Kidney epithelial cell (primary cell): Measurements from ENCODE around the gene GLDN. TPM values are rescaled to one million over a fixed set of nuclear protein-coding genes. Genes with fewer than 3 reads are reported as not detected.
"Not testable (repeated sequence)": the region's sequence is repeated elsewhere in the genome, so short reads cannot be mapped to it uniquely, and the experiment has no call there.

Experiments
- DNase-seq: peaks from one replicate; pipeline ENCODE4 v3.0.0-alpha.2; 2010; ENCODE audit warnings: low read depth
- H3K27me3 ChIP-seq: 2 replicates; pipeline ENCODE4 v1.6.0; 2011; ENCODE audit warnings: low read length; ENCODE audit not compliant: control insufficient read depth, insufficient read depth
- H3K36me3 ChIP-seq: 2 replicates; pipeline ENCODE4 v1.5.1; 2011; ENCODE audit warnings: low read length; ENCODE audit not compliant: control insufficient read depth, insufficient read depth
- H3K4me3 ChIP-seq: 2 replicates; pipeline ENCODE4 v1.5.1; 2011; ENCODE audit warnings: low read depth, mild to moderate bottlenecking, control low read depth, low read length
- total RNA-seq: library from RNA; depleted of rRNA; stranded (reverse); fragments of >200 nt; gene quantifications from 2 replicates; pipeline ENCODE4 v1.2.3, GENCODE V29; 2015
- TF ChIP-seq, protein P1 (sequence below): IDR thresholded peaks from 2 replicates; pipeline ENCODE4 v1.5.1; 2011; ENCODE audit warnings: mild to moderate bottlenecking, moderate library complexity, low read length, control low read depth, inconsistent platforms; ENCODE audit not compliant: insufficient read depth, poor library complexity, severe bottlenecking

The GLDN gene
- total RNA-seq, 1 donor from 2014 or later, result not detected

DNA sequence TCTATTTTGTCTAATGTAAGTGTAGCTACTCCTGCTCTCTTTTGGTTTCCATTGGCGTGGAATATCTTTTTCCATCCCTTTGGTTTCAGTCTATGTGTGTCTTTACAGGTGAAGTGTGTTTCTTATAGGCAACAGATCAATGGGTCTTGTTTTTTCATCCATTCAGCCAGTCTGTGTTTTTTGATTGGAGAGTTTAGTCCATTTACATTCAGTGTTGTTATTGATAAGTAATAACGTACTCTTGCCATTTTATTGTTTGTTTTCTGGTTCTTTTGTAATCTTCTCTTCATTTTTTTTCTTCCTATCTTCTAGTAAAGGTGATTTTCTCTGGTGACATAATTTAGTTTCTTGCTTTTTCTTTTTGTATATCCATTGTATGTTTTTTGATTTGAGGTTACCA is 97.1 kb downstream of the GLDN start:
- Histone ChIP-seq H3K4me3 (no peak overlapping the region), H3K36me3 (no peaks in the 10 kb centered on the region), H3K27me3 (no peaks in the 10 kb centered on the region)
- no peak for DNase-seq
- TF ChIP-seq, protein P1, sequence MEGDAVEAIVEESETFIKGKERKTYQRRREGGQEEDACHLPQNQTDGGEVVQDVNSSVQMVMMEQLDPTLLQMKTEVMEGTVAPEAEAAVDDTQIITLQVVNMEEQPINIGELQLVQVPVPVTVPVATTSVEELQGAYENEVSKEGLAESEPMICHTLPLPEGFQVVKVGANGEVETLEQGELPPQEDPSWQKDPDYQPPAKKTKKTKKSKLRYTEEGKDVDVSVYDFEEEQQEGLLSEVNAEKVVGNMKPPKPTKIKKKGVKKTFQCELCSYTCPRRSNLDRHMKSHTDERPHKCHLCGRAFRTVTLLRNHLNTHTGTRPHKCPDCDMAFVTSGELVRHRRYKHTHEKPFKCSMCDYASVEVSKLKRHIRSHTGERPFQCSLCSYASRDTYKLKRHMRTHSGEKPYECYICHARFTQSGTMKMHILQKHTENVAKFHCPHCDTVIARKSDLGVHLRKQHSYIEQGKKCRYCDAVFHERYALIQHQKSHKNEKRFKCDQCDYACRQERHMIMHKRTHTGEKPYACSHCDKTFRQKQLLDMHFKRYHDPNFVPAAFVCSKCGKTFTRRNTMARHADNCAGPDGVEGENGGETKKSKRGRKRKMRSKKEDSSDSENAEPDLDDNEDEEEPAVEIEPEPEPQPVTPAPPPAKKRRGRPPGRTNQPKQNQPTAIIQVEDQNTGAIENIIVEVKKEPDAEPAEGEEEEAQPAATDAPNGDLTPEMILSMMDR, result no peak

DNA sequence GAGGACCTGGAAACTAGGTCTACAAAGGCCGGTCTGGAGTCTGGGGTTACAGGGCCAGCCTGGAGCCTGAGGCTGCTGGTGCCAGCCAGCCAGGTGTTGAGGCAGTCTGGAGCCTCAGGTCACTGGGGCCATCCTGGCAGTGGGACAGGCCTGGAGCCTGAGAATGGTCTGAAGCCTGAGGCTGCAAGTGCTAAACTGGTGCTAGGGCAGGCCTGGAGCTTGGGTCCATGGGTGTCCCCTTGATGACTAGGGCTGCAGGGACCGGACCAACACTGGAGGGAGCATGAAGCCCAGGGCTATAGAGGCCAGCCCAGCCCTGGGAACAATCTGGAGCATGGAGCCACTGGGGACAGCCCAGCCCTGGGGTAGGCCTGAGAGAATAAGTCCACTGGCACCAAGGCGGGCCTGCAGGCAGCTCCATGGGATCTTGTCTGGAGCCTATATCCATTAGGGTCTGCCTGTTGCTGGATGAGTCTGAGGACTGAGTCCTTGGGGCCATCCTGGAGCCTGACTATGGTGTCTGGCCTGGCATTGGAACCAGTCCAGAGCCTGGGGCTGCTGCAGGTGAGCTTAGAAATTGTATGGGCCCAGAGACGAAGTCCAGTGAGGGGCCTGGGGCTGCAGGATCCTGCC is 101.9 kb downstream of the GLDN start:
- Histone ChIP-seq H3K4me3 (no peak overlapping the region), H3K27me3 (no peaks in the 10 kb centered on the region), H3K36me3 (no peaks in the 10 kb centered on the region)
- DNase-seq, result no peak
- TF ChIP-seq, protein P1, result no peak

DNA sequence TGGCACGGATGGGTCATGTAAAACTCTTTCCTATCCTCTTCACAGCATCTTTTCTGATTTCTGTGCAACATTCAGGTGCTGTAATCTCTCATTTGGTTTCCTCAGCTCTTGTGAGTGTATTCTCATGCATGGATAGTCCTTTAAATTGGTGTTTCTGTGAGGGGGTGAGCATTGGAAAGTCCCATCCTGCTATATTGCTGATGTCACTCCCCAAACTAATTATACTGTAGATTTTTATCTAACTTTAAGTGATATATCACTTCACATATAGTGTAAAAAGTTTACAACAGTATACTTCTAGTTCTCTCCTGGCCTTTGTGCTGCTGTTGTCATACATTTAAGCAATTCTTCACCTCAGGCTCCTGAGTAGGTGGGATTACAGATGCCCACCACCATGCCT is 102.7 kb downstream of the GLDN start:
- Histone ChIP-seq H3K36me3 (no peaks in the 10 kb centered on the region), H3K27me3 (no peaks in the 10 kb centered on the region), H3K4me3 (no peak overlapping the region)
- TF ChIP-seq, protein P1, result no peak
- no peak for DNase-seq

DNA sequence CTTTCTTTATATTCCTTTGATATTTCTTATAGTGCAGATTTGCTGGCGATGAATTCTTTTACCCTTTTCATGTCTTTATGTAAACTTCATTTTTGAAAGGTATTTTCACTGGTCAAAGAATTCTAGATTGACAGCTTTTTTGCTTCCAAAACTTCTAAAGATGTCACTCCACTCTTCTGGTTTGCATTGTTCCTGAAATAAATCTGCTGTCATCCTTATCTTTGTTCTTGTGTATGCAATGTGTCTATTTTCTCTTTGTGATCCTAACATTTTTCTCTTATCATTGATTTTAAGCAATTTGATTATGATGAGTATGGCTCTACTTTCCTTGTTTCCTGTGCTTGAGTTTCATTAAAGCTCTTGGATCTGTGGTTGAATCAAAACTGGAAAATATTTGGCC is 103.4 kb downstream of the GLDN start:
- H3K4me3 ChIP-seq, result no peak overlapping the region
- no peaks in the 10 kb centered on the region for H3K36me3 ChIP-seq
- no peaks in the 10 kb centered on the region for H3K27me3 ChIP-seq
- TF ChIP-seq, protein P1, result no peak
- no peak for DNase-seq

DNA sequence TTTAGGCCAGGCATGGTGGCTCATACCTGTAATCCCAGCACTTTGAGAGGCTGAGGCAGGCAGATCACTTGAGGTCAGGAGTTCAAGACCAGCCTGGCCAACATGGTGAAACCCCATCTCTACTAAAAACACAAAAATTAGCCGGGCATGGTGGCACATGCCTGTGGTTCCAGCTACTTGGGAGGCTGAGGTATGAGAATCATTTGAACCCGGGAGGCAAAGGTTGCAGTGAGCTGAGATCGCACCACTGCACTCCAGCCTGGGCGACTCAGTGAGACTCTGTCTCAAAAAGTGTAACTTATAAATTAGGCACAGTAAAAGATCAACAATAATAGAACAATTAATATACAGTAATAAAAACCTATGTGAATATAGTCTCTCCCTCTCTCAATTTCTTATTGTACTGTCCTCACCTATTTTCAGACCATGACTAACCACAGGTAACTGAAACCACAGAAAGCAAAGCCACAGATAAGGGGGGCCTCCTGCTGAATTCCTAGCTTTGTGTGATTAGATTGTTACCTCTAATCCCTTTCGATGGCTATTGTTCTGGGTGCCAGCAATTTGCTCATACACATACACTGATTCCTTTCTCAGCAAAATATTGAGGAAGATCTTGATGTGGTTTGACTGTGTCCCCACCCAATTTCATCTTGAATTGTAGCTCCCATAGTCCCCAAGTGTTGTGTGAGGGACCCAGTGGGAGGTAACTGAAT is 104.7 kb downstream of the GLDN start:
- H3K27me3 ChIP-seq, H3K36me3 ChIP-seq, H3K4me3 ChIP-seq, DNase-seq: not testable (repeated sequence)

DNA sequence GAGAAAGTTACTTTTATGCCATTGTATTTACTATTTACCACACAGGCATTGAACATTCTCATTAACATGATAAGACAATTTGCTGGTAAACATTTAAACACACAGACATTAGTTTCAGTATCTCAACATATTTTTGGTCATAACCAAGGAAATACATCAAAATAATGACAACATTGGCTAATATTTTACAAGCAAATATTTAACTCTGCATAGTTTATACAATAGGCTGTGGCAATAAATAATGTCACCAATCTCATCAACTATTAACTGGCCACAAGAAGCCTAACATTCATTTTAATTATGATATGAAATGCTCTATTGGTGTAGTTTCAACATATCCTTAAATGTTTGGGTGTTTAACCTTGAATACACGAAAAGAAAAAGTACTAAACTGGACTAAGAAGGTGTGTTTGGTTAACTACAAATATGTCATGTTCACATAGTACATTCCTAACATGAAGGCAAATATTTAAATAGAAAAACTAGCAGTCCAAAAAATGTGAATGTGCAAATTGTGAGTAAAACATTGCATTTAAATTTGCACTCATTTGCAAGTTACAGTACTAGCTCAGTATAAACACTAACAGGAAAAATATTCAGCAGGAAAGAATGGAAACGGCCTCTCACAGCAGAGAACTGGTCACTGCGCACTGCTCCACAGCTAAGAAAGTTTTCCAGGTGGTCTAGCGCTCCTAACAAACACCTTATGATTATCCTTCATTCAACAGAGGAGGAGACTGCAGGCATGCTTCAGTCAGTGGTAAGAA is 106.6 kb downstream of the GLDN start:
- no peak overlapping the region for H3K4me3 ChIP-seq
- TF ChIP-seq, protein P1, result no peak
- H3K36me3 ChIP-seq, result no peaks in the 10 kb centered on the region
- DNase-seq, result no peak
- H3K27me3 ChIP-seq, result no peaks in the 10 kb centered on the region
